Measurements from ENCODE around the gene COG6. TPM values are rescaled to one million over a fixed set of nuclear protein-coding genes. Genes with fewer than 3 reads are reported as not detected.

The COG6 gene
- total RNA-seq, 2 donors from 2014 or later: 16.2 to 23.2 TPM

DNA sequence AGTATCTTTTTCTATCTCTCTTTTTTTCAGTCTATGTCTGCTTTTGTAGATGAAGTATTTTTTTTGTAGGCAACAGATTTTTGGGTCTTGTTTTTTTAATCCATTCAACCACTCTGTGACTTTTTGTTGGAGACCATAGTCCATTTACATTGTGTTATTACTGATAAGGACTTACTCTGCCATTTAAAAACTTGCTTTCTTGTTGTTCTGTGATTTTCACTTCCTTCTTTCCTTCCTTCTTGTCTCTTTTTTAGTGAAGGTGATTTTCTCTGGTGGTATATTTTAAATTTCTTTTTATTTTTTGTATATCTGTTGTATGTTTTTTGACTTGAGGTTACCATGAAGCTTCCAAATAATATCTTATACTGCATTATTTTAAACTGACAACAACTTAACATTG lies 79.5 kb downstream of the COG6 start:
- Histone ChIP-seq H3K4me3 (no peak overlapping the region), H3K27me3 (no peaks in the 10 kb centered on the region), H3K36me3 (peaks cover 25% of the 10 kb centered on the region), H3K4me1 (no peaks in the 10 kb centered on the region), H3K9me3 (no peaks in the 10 kb centered on the region), H3K27ac (no peak overlapping the region)
- no peak for DNase-seq (ENCODE audit: low spot score)
- TF ChIP-seq, protein P1, sequence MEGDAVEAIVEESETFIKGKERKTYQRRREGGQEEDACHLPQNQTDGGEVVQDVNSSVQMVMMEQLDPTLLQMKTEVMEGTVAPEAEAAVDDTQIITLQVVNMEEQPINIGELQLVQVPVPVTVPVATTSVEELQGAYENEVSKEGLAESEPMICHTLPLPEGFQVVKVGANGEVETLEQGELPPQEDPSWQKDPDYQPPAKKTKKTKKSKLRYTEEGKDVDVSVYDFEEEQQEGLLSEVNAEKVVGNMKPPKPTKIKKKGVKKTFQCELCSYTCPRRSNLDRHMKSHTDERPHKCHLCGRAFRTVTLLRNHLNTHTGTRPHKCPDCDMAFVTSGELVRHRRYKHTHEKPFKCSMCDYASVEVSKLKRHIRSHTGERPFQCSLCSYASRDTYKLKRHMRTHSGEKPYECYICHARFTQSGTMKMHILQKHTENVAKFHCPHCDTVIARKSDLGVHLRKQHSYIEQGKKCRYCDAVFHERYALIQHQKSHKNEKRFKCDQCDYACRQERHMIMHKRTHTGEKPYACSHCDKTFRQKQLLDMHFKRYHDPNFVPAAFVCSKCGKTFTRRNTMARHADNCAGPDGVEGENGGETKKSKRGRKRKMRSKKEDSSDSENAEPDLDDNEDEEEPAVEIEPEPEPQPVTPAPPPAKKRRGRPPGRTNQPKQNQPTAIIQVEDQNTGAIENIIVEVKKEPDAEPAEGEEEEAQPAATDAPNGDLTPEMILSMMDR (IDR thresholded peaks at IDR 0.05): no peak

DNA sequence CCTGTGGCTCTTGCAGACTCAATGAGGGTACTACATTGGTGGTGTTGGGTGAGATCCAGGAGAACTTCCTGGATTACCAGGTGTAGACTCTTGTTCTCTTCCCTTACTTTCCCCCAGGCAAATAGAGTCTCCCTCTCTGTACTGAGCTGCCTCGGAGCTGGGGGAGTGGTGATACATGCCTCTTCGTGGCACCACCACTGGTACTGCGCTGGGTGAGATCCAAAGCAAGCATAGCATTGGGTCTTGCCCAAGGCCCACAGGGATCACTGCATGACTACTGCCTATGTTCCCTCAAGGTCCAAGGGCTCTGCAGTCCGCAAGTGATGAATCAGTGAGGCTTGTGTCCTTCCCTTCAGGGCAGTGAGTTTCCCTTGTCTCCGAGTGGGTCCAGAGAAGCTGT lies 81.6 kb downstream of the COG6 start:
- no peak overlapping the region for H3K4me3 ChIP-seq
- no peaks in the 10 kb centered on the region for H3K9me3 ChIP-seq
- peaks cover 21% of the 10 kb centered on the region for H3K36me3 ChIP-seq
- no peak overlapping the region for H3K27ac ChIP-seq
- no peaks in the 10 kb centered on the region for H3K27me3 ChIP-seq
- no peaks in the 10 kb centered on the region for H3K4me1 ChIP-seq
- TF ChIP-seq, protein P1 (IDR thresholded peaks at IDR 0.05): no peak
- no peak for DNase-seq (ENCODE audit: low spot score)

DNA sequence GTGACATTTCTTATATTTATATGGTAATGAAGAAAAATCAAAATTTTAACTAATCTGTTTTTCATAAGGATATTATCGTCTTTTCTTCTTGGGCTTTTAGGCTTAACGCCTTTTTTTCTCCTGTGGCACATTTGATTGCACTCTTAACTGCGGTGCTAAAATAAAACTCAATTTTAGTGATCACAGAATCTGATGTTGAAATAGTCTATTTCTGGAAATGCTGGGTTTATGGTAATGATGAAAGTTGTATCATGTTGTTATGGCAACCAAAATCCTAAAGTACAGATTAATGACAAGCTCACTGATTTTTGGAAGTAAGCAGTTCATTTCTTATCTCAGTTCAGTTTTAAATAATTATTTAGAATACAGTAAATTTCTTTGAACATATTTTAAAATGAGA lies 85.3 kb downstream of the COG6 start:
- H3K4me1 ChIP-seq: no peaks in the 10 kb centered on the region
- H3K27ac ChIP-seq: no peak overlapping the region
- no peak for DNase-seq (ENCODE audit: low spot score)
- peaks cover 11% of the 10 kb centered on the region for H3K36me3 ChIP-seq
- no peaks in the 10 kb centered on the region for H3K27me3 ChIP-seq
- TF ChIP-seq, protein P1 (IDR thresholded peaks at IDR 0.05): no peak
- no peaks in the 10 kb centered on the region for H3K9me3 ChIP-seq
- no peak overlapping the region for H3K4me3 ChIP-seq

DNA sequence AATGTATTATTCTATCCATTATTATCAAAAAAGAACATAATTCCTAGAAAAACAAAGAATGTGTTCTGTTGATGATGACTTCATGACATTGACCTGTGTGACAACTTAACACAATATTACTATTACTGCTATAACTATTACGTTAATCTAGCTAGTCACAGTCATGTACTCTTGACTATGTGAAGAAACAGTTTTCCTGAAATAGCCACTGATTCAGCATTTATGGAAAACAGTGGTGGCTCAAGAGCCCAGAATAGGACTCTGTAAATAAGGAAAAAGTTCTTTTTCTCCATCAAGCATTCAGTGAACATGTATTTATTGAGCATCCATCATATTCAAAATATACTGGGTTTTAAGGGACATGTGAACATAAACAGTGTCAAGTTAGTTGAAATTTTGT lies 93.5 kb downstream of the COG6 start:
- Histone ChIP-seq H3K27ac (no peak overlapping the region), H3K36me3 (peaks cover 4% of the 10 kb centered on the region), H3K9me3 (no peaks in the 10 kb centered on the region), H3K27me3 (no peaks in the 10 kb centered on the region), H3K4me1 (no peaks in the 10 kb centered on the region), H3K4me3 (no peak overlapping the region)
- TF ChIP-seq, protein P1 (IDR thresholded peaks at IDR 0.05): no peak
- no peak for DNase-seq (ENCODE audit: low spot score)

GRCh38 chr13:39749528-39749927 lies 94.1 kb downstream of the COG6 start:
- Histone ChIP-seq H3K27me3 (no peaks in the 10 kb centered on the region), H3K27ac (no peak overlapping the region), H3K4me3 (no peak overlapping the region), H3K36me3 (peaks cover 4% of the 10 kb centered on the region), H3K4me1 (no peaks in the 10 kb centered on the region), H3K9me3 (no peaks in the 10 kb centered on the region)
- TF ChIP-seq, protein P1 (IDR thresholded peaks at IDR 0.05): no peak
- no peak for DNase-seq (ENCODE audit: low spot score)

GRCh38 chr13:39751805-39752204 lies 96.3 kb downstream of the COG6 start:
- TF ChIP-seq, protein P1 (IDR thresholded peaks at IDR 0.05): no peak
- no peaks in the 10 kb centered on the region for H3K27me3 ChIP-seq
- no peaks in the 10 kb centered on the region for H3K4me1 ChIP-seq
- H3K9me3 ChIP-seq: no peaks in the 10 kb centered on the region
- H3K27ac ChIP-seq: no peak overlapping the region
- no peak for DNase-seq (ENCODE audit: low spot score)
- H3K4me3 ChIP-seq: no peak overlapping the region
- H3K36me3 ChIP-seq: peaks cover 4% of the 10 kb centered on the region
